ENCODE data around the gene CFAP298.

The CFAP298 gene

DNA sequence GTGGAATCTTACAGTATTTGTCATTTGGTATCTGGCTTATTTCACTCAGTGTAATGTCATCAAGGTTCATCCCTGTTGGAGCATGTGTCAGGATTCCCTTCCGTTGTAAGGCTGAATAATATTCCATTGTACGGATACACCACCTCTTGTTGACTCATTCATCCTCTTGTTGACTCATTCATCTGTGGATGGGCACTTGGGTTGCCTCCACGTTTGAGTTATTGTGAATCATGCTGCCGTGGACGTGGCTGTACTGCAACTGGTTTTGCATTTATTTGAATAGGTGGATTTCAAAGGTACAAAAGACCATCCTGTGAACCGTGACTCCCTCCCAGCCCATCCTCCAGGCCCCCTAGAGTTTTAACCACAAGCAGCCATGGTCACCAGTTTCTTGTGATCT is 15.0 kb downstream of the CFAP298 start:
- DNase-seq = no peak

DNA sequence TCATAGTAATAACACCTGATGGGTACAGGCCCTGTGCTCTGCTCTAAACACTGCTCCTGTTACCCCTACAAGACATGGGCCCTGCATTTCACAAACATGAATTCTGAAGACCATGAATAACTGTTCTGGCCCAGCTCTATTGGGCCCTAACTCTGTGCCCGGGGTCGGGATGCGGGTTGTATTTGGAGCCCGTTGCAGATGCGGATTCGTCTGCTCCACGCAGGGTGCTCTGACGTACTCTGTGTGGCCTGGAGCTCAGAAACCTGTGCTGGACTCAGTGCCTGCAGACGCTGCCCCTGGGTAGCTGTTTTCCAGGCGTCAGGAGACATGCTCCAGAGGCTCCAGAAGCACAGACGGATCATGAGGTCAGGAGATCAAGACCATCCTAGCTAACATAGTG is 16.7 kb downstream of the CFAP298 start:
- DNase-seq = no peak

DNA sequence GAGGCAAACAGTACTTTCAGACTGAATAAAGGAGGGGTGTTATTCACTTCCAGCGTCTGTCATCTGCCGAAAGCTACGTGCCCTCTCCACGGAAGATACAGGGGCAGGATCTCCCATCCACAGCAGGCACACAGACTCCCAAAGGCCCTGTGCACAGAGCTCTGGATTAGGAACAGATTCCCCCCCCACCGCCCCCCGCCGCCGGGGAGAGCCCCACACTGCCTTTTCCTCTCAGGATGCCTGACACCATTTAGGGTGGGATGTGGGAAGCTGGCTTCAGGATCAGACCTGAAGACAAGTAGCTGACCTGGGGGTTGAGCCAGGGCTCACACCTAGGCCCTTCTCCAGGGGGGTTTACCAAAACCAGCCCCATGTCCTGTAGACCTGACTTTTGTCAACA is 18.5 kb downstream of the CFAP298 start:
- DNase-seq = no peak

DNA sequence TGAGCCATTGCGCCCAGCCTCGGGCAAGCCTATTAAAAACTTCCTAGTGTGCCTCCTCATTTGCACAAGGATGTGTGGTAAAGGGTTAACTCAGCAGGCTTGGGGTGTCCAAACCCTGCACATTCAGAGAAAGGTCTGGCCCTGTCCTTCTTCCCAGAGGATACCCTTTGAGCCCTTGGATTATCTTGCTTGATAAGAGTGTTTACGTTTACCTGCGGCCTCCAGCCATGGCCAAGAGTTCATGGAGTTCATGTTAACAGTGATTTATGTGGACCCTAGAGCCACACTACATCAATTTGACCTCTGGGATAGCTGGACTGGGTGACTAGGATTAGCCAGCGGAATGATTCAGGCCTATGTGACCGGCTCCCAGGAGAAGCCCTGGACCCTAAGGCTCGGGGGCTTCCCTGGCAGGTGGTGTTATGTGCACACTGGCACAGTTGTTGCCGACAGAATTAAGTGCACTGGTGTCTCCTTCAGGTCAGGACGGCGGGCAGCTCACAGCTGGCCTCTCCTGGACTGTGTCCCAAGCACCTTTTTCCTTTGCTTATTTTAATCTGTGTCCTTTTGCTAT is 19.2 kb downstream of the CFAP298 start:
- DNase-seq = no peak

DNA sequence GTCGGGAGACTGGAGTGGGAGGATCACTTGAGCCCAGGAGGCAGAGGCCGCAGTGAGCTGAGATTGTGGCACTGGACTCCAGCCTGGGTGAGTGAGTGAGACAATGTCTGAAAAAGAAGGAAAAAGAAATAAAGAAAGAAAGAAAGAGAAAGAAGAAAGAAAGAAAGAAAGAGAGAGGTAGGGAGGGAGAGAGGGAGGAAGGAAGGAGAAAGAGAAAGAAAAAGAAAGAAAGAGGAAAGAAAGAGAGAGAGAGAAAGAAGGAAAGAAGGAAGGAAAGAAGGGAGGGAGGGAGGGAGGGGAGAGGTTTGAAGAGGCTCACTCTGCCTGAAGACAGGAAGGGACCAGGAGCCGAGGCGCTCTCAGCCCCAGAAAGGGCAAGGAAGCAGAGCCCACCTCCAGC is 22.0 kb downstream of the CFAP298 start:
- no peak for DNase-seq

GRCh38 chr21:32587651-32588050 is 24.5 kb downstream of the CFAP298 start:
- DNase-seq = no peak

DNA sequence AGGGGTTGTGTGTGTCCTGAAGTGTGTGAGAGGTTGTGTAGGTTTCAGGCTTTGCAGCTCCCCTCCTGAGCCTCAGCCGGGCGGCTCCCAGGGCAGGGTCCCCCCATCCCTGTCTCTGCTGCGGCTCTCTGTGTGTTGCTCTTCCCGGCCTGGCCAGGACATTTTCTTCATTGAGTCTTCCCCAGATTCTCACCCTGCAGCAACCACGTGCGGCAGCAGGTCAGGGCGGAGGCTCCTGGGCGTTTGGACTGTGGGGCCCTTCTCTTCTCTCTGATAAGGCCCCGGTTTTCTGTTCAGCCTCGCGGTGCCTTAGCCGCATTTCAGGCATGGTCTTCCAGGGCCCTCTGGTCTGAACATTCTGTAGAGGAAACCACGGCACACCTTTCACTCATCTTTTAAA is 25.1 kb downstream of the CFAP298 start:
- DNase-seq = no peak

GRCh38 chr21:32585970-32586369 is 26.2 kb downstream of the CFAP298 start:
- DNase-seq = no peak

GRCh38 chr21:32585042-32585710 is 27.0 kb downstream of the CFAP298 start, which contains the start of gene TCP10L:
Gene TCP10L (minus strand): TSS chr21:32585523. CDS start chr21:32584304, 1,219 bp downstream.
- DNase-seq = no peak

- no peak for DNase-seq
These were observed 27.7 kb downstream of the CFAP298 start for GRCh38 chr21:32584472-32584871.

GRCh38 chr21:32581732-32582131 is 30.4 kb downstream of the CFAP298 start:
- no peak for DNase-seq

DNA sequence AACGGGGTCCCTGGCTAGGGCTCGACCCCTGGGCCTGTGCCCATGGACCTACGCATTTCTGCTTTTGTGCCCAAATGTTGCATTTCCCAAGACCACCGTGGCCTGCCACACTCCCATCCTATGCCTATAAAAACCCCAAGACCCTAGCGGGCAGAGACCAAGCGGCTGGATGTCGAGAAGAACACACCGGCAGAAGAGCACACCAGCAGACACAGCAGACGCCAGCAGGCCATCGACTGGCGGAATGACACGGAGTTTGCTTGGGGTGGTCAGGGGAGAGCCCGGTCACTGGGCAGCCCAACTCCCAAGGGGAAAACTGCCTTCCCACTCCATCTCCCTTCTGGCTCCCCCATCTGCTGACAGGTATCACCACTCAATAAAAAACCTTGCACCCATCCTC is 31.2 kb downstream of the CFAP298 start:
- DNase-seq = no peak

DNA sequence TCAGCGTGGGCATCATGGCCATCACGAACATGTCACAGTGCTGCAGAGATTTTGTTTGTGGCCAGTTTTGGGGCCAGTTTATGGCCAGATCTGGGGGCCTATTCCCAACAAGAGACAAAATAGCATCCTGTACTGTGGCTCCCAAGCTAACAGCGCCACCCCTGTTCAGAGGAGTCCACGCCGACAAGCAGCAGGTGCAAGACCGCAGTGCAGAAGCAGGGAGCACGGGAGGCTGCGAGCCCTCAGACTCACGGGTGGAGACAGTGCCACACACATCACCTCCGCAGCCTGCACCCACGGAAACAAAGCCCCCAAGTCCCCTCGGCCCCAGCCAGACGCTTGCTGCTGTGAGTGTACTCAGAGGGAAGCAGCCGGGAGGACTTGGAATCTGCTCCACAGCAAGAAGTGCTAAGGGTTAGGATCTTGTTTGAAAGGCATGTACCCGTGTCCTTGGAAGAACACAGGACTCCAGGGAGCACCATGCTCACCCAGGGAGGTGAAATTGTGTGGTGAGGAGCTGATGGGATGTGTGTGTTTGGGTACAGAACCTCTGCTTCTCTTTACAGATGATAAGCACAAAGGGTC is 34.0 kb downstream of the CFAP298 start:
- no peak for DNase-seq

DNA sequence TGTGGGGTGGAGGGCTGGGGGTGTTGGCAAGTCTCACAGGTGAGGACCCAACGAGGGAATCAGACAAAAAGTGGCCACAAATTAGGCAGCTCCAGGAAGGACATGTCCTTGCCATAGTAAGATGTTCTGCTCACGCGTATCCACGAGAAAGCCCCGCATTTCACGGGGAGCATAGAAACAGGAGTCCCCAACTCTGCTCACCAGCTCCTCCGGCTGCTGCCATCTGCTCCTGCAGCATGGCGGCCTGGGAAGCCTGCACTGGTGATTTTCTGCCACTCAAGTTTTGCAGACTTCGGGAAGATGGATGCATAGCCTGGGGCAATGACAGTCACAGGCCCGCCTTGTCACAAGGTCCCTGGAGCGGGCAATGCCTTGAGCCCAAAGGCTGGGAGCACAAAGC is 36.2 kb downstream of the CFAP298 start:
- DNase-seq = no peak

DNA sequence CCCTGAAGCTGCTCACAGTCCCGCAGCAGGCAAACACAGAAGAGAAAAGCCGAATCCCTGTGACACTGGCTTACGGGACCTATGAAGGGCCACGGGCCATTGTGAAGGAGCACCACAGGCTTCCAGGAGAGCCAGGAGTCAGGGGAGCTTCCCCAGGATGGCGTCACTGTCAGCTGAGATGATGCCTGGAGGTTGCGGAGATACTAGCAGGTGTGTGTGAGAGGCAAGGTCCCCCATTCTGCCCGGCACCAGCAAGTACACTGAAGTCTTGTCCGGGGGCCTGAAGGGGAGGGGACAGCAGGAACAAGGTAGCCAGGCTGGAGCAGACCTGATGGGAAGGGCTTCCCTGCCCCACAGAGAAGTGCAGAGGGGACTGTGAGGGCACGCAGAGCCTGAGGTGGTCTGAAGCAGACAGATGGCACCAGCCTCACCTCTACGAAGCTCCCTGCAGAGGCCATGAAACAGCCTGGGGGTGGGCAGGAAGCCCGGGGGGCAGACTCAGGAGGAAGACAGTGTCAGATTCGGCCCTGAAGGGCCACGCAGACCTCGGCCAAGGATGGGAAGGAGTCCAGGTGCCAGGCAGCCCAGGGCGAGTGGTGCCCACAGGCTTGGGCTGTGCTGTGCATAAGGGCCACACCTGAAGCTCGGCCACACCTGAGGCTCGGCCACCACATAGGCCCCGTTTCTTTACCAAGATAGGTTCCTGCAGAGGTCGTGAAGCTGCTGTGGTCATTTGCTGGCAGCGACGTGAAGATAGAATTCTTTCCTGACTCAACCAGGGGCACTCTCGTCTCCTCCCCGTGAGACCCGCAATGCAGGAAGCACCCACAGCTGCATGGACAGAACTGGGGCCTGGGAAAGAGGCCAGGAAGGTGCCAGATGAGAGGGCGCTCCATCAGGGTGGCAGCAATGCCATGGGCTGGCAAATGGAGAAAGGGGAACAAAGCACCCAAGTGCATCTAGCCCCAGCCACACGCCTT is 36.9 kb downstream of the CFAP298 start:
- DNase-seq = no peak

- DNase-seq = no peak
These were observed 39.4 kb downstream of the CFAP298 start for GRCh38 chr21:32572574-32573420.

DNA sequence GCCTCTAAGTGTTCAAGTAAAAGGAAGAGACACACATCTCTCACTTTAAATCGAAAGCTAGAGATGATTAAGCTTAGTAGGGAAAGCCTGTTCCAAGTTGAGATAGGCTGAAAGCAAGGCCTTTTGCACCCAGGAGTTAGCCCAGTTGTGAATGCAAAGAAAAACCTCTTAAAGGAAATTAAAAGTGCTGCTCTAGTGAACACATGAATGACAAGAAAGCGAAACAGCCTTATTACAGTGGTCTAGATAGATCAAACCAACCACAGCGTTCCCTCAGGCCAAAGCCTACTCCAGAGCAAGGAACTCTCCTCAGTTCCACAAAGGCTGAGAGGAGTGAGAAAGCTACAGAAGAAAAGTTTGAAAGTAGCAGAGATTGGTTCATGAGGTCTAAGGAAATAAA is 41.7 kb downstream of the CFAP298 start:
- DNase-seq = no peak

DNA sequence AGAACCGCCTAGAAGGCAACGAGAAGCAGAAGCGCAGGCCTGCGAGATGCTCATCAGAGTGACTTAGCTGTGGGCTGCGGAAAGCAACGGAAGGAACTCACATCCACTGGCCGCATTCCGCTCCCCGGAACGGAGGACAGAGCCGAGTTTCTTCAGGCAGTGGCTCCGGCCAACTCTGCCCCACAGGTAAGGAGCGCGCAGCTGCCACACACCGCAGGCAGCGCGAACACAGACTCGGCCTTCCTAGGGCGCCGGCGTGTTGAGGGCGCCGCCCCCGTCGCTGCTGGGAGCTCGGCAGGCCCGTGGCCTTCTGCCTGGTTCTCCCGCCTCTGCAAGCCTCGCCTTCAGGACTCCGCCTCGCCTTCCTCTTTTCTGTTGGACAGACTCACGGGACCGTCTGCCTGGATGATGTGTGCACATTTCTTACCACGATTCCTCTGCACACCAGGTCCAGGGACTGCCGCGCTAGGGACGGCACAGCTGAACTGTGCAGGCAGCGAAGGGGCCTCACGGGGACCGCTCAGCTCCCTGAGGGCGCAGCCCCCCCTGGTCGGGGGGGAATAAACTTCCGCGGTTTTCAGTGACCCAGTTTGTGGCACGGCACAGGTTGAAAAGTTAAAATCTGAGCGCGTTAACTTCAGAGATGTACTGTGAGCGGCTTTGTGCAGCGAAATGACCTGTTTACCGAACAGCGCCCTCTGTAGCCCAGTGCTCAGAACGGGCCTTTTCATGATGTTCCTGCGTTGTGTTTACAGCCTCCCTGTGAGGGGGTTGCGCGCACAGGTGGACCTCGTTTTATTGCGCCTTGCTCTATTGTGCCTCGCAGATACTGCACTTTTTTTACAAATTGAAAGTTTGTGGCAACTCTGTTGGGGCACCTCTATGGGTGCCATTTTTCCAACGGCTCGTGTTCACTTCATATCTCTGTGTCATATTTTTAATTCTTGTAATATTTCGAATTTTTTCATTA is 42.6 kb downstream of the CFAP298 start:
- DNase-seq = peak; percentile 81 to 85

DNA sequence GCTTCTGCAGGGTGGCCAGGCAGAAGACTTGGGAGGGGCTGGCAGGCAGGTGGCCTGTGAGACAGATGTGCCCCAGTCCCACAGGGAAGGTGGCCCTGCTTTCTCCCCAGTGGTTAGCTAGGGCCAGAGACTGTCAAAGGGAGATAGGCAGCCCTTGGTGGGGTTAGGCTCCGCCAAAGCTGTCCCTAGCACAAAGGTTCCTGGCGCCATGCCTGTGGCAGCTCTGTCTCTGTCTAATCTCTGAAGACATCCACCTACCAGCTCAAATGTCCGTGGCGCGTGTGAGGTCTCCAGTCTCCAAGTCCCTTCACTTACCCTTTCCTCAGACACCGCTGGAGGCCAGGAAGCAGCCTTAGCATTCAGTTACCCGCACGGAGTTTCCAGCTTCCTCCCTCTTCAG is 44.6 kb downstream of the CFAP298 start:
- no peak for DNase-seq

- no peak for DNase-seq
These were observed 45.3 kb downstream of the CFAP298 start for GRCh38 chr21:32566741-32567389.
